IPS-18c (cell line): ENCODE measurements around the gene TAS2R20.

Source experiments
- H3K4me3 ChIP-seq: 2 replicates; pipeline ENCODE4 v1.7.0; 2013; ENCODE audit warnings: low read depth, mild to moderate bottlenecking, low read length, moderate library complexity; ENCODE audit not compliant: insufficient read depth
- H3K9me3 ChIP-seq: one replicate; pipeline ENCODE4 v1.6.1; 2013; ENCODE audit warnings: mild to moderate bottlenecking, low read length, moderate library complexity; ENCODE audit not compliant: control insufficient read depth, insufficient read depth

The TAS2R20 gene

DNA sequence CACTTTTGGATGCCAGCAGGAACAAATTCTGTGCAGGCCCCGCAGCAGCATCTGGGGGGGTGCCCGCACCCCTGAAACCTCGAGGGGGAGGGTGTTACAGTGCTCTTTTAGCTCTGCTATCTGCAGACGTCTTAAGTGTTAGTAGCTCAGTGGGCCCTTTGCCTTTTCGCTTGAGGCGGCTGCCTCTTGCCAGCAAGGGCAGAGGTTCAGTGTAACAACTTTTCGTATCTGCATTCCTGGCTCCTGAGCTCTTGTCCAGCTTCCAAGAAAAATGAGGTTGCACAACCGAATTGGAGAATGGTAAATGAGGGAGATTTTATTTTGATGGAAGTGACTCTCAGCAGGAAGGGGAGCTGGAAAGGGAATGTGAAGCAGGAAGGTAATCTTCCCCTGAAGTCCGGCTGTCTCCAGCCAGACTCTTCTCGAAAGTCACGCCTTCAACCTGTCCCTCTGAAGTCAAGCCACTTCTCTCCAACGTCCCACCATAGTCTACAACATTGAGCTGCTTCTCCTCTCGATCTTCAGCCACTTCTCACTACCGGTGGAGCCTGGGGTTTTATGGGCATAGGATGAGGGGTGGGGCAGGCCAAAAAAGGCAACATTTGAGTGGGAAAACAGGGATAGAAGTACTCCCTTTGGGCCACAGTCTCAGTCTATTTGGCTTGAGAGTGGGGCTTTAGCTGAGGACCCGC, 29.2 kb downstream of the TAS2R20 start:
- Histone ChIP-seq H3K4me3 (no peak overlapping the region), H3K9me3 (no peaks in the 10 kb centered on the region)

DNA sequence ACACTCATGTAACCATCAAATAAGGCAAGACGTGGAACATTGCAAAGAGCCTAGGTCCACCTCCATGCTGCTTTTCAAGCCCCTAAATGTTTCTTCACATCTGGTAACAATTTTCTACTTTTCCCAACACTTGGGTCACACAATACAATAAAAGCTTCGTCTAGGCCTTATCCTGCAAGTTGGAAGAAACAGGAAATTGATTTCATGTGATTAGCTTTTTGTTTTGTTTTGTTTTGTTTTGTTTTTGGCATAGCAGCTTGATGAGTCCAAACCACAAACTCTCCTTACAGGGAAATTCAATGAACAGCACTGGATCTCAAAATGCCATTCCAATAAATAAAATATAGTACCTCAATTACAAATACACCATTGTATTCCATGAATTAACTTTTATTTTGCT, 30.7 kb downstream of the TAS2R20 start:
- Histone ChIP-seq H3K9me3 (no peaks in the 10 kb centered on the region), H3K4me3 (no peak overlapping the region)

DNA sequence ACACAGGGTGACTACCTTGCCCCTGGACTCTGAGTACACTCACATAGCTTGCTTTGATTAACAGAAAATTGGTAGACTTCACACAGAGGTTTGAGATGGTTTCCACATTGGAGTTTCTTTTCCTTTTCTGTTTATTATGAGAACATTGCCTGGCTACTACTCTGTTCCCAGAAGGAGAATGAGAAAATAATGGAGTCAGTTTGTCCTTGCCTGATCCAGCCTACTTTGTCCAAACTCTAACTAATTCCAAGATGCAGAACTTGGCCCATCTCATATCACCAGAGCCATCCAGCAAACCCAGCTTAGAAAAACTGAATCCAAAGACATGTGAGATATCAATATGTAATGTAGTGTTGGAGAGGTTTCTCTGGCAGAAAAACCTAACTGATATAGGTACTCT, 31.8 kb downstream of the TAS2R20 start:
- H3K9me3 ChIP-seq, result no peaks in the 10 kb centered on the region
- no peak overlapping the region for H3K4me3 ChIP-seq

DNA sequence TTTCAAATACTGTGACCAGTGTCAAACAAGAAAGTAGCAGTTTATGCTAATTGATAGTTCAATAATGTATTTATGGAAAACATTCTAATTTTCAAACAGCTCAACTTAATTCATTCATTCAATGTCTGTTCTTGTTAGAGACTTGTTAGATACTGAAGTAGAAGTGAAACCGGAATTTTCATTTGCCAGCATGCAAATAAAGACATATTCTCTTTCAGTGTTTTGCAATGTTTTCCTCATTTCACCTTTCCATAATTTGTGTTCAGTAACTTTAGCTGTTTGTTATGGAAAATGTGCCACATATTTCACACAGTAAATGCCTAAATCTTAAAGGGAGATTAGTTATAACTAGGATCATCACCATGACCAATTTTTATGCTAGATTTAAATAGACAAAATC, 32.6 kb downstream of the TAS2R20 start:
- no peak overlapping the region for H3K4me3 ChIP-seq
- H3K9me3 ChIP-seq, result no peaks in the 10 kb centered on the region

DNA sequence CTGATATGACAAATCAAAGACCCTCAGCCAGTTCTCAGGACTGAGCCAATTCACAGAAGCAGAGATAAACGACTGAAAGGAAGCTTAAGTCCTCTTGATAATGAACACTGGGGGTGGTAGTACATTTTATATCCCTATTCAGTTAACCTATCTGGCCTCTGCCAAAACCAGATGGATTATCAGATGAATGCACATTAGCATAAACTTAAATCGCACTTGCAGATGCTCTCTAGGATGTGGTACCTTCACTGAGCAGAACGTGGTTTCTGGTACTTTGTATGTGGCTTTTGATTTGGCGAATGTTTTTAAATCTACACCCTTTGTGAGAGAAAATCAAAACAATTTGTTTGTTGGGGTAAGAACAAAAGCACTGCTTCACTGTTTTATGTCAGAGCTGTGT, 37.9 kb downstream of the TAS2R20 start:
- Histone ChIP-seq H3K9me3 (no peaks in the 10 kb centered on the region), H3K4me3 (no peak overlapping the region)

DNA sequence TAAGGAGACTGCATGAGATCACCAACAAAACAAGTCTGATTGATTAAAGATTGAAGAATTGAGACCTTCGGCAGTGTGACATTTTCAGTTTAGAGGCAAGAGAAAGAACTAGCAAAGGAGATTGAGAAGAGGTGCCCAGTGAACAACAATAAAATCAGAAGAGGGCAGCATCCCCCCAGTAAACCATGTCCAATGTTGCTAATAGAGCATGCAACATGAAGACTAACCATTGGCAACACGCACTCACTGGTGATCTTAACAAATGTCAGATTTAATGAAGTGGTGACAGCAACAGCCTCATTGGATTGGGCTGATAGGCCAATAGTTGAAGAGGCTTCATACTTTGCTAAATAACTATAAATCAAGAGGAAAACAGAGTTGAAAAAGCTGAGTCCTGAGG, 38.3 kb downstream of the TAS2R20 start:
- Histone ChIP-seq H3K4me3 (no peak overlapping the region), H3K9me3 (no peaks in the 10 kb centered on the region)

DNA sequence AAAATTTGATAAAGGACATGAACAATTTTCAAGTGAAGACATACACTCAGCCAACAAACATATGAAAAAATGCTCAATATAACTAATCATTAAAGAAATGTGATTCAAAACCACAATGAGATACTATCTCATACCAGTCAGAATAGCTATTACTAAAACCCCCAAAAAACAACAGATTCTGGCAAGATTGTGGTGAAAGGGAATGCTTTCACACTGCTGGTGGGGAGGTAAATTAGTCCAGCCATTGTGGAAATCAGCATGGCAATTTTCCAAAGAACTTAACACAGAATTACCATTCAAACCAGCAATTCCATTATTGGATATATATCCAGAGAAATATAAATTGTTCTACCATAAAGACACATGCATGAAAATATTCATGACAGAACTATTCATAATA, 40.4 kb downstream of the TAS2R20 start:
- Histone ChIP-seq H3K9me3 (no peaks in the 10 kb centered on the region), H3K4me3 (no peak overlapping the region)

DNA sequence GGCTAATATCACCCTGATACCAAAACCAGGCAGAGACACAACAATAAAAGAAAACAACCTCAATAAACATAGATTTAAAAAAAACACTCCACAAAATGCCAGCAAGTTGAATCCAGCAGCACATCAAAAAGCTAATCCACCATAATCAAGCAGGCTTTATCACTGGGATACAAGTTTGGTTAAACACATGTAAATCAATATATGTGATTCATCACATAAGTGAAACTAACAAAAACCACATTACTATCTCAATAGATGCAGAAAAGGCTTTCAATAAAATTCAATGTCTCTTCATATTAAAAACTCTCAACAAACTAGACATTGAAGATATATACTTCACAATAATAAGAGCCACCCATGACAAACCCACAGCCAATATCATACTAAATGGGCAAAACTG, 42.0 kb downstream of the TAS2R20 start:
- Histone ChIP-seq H3K4me3 (no peak overlapping the region), H3K9me3 (no peaks in the 10 kb centered on the region)

DNA sequence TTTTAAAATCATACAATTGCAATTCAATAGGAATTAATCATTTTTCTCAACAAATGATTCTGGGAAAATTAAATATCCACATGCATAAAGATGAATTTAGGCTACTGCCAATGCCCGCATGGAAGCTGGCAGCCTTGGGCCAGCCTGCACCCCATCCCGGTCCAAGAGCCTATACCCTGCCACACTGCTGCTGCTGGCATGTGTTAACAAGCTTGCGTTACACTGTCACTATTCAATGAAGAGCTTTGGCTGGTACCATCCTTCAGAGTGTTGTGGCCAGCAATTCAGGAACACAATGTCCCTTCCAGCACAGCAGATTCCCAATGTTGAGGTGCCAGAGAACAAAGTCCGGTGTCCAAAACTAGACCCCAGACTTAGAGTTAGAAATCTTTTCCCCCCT, 45.5 kb downstream of the TAS2R20 start:
- Histone ChIP-seq H3K9me3 (no peaks in the 10 kb centered on the region), H3K4me3 (no peak overlapping the region)
